OCI-LY3 (cell line): ENCODE data around the gene NSG1.

Experiments
- EZH2phosphoT487 ChIP-seq: fragments of 200-600 bp; shearing (Covaris generic); IDR thresholded peaks from 2 replicates; pipeline ENCODE4 v1.6.1; 2018; ENCODE audit warnings: antibody characterized with exemption, mixed run types, low read depth
- TF ChIP-seq, protein P1 (sequence below): fragments of 200-600, 300-600 bp; sonication (generic); IDR thresholded peaks from 2 replicates; pipeline ENCODE4 v1.5.1; 2014; ENCODE audit warnings: antibody characterized with exemption, low read length, low read depth

DNA sequence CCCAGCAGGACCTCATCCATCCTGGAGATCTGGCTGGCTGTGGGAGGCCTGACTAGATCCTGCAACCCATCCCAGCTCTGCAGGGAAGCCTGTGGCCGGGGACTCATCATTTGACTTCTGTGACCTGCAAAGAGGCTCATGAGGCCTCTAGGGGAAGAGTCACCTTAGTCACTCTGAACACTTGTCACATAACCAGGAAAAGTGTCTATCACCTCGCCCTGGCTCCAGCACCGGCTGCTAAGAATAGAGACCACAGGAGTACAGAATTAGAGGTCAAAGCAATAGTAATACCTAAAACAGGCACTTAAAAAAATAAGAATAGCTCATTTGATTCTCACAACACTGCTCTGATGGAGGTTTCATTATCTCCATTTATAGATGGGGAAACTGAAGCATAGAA is 3.8 kb upstream of the NSG1 start:
- TF ChIP-seq, protein P1, sequence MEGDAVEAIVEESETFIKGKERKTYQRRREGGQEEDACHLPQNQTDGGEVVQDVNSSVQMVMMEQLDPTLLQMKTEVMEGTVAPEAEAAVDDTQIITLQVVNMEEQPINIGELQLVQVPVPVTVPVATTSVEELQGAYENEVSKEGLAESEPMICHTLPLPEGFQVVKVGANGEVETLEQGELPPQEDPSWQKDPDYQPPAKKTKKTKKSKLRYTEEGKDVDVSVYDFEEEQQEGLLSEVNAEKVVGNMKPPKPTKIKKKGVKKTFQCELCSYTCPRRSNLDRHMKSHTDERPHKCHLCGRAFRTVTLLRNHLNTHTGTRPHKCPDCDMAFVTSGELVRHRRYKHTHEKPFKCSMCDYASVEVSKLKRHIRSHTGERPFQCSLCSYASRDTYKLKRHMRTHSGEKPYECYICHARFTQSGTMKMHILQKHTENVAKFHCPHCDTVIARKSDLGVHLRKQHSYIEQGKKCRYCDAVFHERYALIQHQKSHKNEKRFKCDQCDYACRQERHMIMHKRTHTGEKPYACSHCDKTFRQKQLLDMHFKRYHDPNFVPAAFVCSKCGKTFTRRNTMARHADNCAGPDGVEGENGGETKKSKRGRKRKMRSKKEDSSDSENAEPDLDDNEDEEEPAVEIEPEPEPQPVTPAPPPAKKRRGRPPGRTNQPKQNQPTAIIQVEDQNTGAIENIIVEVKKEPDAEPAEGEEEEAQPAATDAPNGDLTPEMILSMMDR = no peak
- TF ChIP-seq EZH2phosphoT487 = no peak
